Gastroesophageal sphincter (tissue), 4 donors: ENCODE results near the gene SPINK4. TPM values are rescaled to one million over a fixed set of nuclear protein-coding genes. Genes with fewer than 3 reads are reported as not detected.

ENCODE experiments used
- ATAC-seq: fragments of 150-250 bp; one replicate; pipeline ENCODE4 v1.9.1; 2016; ENCODE audit warnings: mild to moderate bottlenecking, moderate library complexity
- H3K27ac ChIP-seq, 4 donors: fragments of 200-600 bp; sonication (generic) in 3 of 4; 1 replicate in 3 of 4; 2 replicates in 1 of 4; pipeline ENCODE4 v1.5.1; 2016 to 2019
- H3K27me3 ChIP-seq: fragments of 200-600 bp; sonication (generic); one replicate; pipeline ENCODE4 v1.5.1; 2019
- H3K36me3 ChIP-seq, 2 donors: fragments of 200-600 bp; sonication (generic); one replicate each; pipeline ENCODE4 v1.5.1; 2019; ENCODE audit warnings: control low read depth in 1 of 2
- H3K4me1 ChIP-seq, 3 donors: fragments of 200-600 bp; sonication (generic); 1 replicate in 2 of 3; 2 replicates in 1 of 3; pipeline ENCODE4 v1.5.1; 2016 to 2019; ENCODE audit warnings: control low read depth in 2 of 3
- H3K4me3 ChIP-seq, 2 donors: fragments of 200-600 bp; sonication (generic); one replicate each; pipeline ENCODE4 v1.5.1; 2019; ENCODE audit warnings: mild to moderate bottlenecking in 1 of 2, moderate library complexity in 1 of 2
- H3K9me3 ChIP-seq, 3 donors: fragments of 200-600 bp; sonication (generic); one replicate each; pipeline ENCODE4 v1.5.1; 2017 to 2019; ENCODE audit warnings: control low read depth in 2 of 3
- EP300 ChIP-seq: sonication (generic); formaldehyde crosslinking; IDR thresholded peaks from one replicate; pipeline ENCODE4 v1.6.1; 2017; ENCODE audit warnings: antibody characterized with exemption, mild to moderate bottlenecking
- POLR2A ChIP-seq, 2 donors: fragments of 450-650 bp; IDR thresholded peaks; one replicate each; pipeline ENCODE4 v1.6.1; 2017; ENCODE audit warnings: antibody characterized with exemption in 2 of 2, mild to moderate bottlenecking in 2 of 2, moderate library complexity in 1 of 2
- POLR2AphosphoS5 ChIP-seq: sonication (generic); formaldehyde crosslinking; IDR thresholded peaks from one replicate; pipeline ENCODE4 v1.6.1; 2017; ENCODE audit warnings: antibody characterized with exemption
- WGBS, 2 donors: methylation state at CpG; one replicate each; pipeline ENCODE4 v1.1.5; 2018; ENCODE audit warnings: low coverage in 1 of 2; 5-methylcytosine and 5-hydroxymethylcytosine counted together
- total RNA-seq, 4 donors: library from RNA; depleted of rRNA; stranded (reverse); fragments of >200 nt; gene quantifications; one replicate each; pipeline ENCODE4 v1.1.0, GENCODE V29; 2016
- TF ChIP-seq, protein P1 (sequence below), 4 experiments: fragments of 200-600 bp in 2 of 4; fragments of 450-650 bp in 2 of 4; sonication (generic) in 1 of 4; IDR thresholded peaks; one replicate each; pipeline ENCODE4 v1.5.1; 2017 to 2019; ENCODE audit warnings: antibody characterized with exemption in 4 of 4, mild to moderate bottlenecking in 2 of 4, moderate library complexity in 2 of 4

Gene SPINK4
- total RNA-seq, 4 donors from 2014 or later: not detected

DNA sequence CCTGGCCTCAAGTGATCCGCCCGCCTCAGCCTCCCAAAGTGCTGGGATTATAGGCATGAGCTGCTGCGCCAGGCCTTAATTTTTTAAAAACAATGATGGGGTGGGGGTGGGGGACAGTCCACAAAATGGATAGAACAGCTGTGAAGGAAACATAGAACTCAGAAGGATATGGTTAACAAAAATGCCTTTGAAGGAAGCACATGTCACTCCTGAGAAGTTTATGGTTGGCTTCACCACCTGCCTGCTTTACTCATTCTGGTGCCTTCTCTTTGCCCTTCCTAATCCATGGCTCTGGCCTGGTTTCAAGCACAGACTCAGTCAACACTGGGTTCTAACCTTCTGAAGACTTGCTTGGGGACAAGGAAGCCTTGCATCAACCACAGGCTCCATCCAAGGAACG is 14.2 kb downstream of the SPINK4 start:
- TF ChIP-seq EP300 (no peak), POLR2A (IDR thresholded peaks at IDR 0.05) (no peak), POLR2AphosphoS5 (no peak)
- TF ChIP-seq, protein P1, sequence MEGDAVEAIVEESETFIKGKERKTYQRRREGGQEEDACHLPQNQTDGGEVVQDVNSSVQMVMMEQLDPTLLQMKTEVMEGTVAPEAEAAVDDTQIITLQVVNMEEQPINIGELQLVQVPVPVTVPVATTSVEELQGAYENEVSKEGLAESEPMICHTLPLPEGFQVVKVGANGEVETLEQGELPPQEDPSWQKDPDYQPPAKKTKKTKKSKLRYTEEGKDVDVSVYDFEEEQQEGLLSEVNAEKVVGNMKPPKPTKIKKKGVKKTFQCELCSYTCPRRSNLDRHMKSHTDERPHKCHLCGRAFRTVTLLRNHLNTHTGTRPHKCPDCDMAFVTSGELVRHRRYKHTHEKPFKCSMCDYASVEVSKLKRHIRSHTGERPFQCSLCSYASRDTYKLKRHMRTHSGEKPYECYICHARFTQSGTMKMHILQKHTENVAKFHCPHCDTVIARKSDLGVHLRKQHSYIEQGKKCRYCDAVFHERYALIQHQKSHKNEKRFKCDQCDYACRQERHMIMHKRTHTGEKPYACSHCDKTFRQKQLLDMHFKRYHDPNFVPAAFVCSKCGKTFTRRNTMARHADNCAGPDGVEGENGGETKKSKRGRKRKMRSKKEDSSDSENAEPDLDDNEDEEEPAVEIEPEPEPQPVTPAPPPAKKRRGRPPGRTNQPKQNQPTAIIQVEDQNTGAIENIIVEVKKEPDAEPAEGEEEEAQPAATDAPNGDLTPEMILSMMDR (IDR thresholded peaks at IDR 0.05): no peak
- H3K4me1 ChIP-seq: no peaks in the 10 kb centered on the region
- WGBS, 2 donors: no CpG with 5 or more reads among the region's 4 CpGs
- H3K4me3 ChIP-seq: no peak overlapping the region
- H3K27me3 ChIP-seq: no peaks in the 10 kb centered on the region
- ATAC-seq: no peak
- no peak overlapping the region for H3K27ac ChIP-seq
- no peaks in the 10 kb centered on the region for H3K9me3 ChIP-seq
- H3K36me3 ChIP-seq: peaks cover 9 to 96% of the 10 kb centered on the region in 2 donors

DNA sequence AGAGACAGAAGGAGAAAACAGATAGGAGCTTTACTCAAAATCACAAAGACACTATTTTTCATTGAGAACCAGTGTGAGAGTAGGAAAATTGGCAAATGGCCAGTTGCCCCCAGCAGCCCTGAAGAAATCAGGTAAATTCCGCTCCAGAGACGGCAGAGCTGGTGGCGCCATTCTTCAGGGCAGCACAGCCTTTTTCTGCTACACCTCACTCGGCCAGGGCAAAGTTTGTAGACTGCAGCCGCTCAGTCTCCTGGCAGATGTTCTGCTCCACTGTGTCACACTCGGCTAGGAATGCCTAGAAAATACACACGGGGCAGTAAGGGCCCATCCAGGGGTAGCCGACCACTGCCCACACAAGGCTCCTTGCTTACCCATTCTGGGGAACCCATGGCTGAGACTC is 15.0 kb downstream of the SPINK4 start:
- Histone ChIP-seq H3K4me3 (no peak overlapping the region), H3K36me3 (peaks cover 9 to 98% of the 10 kb centered on the region in 2 donors), H3K27ac (no peak overlapping the region), H3K4me1 (no peaks in the 10 kb centered on the region), H3K9me3 (no peaks in the 10 kb centered on the region), H3K27me3 (no peaks in the 10 kb centered on the region)
- no peak for TF ChIP-seq EP300
- WGBS, 2 donors: 88 to 96% methylated on average over 4 to 7 of the region's 8 CpGs
- ATAC-seq: no peak

DNA sequence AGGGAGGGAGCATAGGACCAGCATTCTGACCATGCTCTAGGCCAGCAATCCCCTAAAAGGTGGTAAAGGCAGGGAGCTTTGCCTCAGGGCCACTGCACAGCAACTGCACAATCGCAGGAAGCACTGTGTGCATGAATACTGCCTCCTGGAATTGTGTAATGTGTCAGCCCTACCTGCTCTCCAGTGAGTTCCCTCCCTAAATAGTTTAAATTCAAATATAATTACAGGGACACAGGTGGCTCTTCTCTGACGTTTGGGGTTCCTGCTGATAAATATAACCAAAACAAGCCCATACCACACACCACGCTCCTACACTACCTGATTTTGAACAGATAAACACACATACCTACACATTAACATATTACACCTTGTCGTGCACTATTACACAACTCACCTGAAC is 15.5 kb downstream of the SPINK4 start:
- Histone ChIP-seq H3K36me3 (peaks cover 9 to 99% of the 10 kb centered on the region in 2 donors), H3K27me3 (no peaks in the 10 kb centered on the region), H3K27ac (no peak overlapping the region), H3K4me1 (no peaks in the 10 kb centered on the region), H3K9me3 (no peaks in the 10 kb centered on the region), H3K4me3 (no peak overlapping the region)
- 80 to 94% methylated on average over 2 to 4 of the region's 4 CpGs for WGBS, 2 donors
- no peak for ATAC-seq
- TF ChIP-seq EP300 (no peak), POLR2AphosphoS5 (no peak), POLR2A (IDR thresholded peaks at IDR 0.05) (no peak)
- TF ChIP-seq, protein P1 (IDR thresholded peaks at IDR 0.05): no peak

DNA sequence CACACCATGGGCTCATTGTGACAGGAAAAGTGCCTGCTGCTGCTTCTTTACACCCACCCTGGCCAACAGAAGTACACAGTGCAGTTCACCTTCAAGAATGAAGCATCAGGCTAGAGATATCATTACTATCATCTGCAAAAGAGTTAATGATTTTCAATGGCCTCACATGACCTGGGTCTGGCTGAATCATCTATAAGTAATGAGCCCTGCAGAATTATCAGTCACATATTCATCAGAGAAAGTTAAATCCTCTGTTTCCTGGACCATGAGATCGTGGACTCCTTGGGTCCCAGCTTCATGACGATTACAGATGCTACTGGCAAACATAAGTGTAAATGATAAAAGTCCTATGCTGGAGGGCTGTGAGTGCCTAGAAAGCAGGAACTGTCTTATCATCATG is 16.3 kb downstream of the SPINK4 start:
- Histone ChIP-seq H3K36me3 (peaks cover 9 to 99% of the 10 kb centered on the region in 2 donors), H3K27ac (no peak overlapping the region), H3K4me3 (no peak overlapping the region), H3K9me3 (no peaks in the 10 kb centered on the region), H3K27me3 (no peaks in the 10 kb centered on the region), H3K4me1 (no peaks in the 10 kb centered on the region)
- ATAC-seq: no peak
- 73 to 88% methylated on average over 2 of the region's 2 CpGs for WGBS, 2 donors
- no peak for TF ChIP-seq POLR2A (IDR thresholded peaks at IDR 0.05)
- TF ChIP-seq, protein P1 (IDR thresholded peaks at IDR 0.05): no peak
- no peak for TF ChIP-seq POLR2AphosphoS5
- TF ChIP-seq EP300: no peak

DNA sequence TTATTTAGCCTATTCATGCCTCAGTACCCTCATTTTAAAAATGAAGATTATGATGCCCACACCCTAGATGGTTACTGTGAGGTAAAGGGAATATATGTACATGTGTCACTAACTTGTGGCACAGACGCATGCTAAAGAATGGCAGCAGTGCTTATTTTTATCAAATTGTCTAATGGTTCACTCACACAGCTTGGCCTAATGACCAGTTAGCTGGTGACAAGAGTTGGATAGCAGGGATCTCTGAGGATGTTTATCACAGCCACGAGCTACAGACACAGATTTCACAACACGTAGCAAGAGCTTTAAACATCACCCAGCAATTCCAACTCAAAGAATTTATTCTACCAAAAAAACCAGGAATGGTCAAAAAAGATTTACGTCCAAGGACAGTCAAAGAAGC is 17.3 kb downstream of the SPINK4 start:
- Histone ChIP-seq H3K4me3 (no peak overlapping the region), H3K27ac (no peak overlapping the region), H3K27me3 (no peaks in the 10 kb centered on the region), H3K36me3 (peaks cover 9 to 100% of the 10 kb centered on the region in 2 donors), H3K9me3 (no peaks in the 10 kb centered on the region), H3K4me1 (peaks cover 0 to 8% (median 0%) of the 10 kb centered on the region in 3 donors)
- no peak for TF ChIP-seq POLR2A (IDR thresholded peaks at IDR 0.05)
- TF ChIP-seq EP300: no peak
- no peak for TF ChIP-seq POLR2AphosphoS5
- TF ChIP-seq, protein P1 (IDR thresholded peaks at IDR 0.05): no peak
- ATAC-seq: no peak
- WGBS, 2 donors: 86 to 91% methylated on average over 4 of the region's 4 CpGs
